ENCODE measurements around the gene CXXC1. TPM values are rescaled to one million over a fixed set of nuclear protein-coding genes. Genes with fewer than 3 reads are reported as not detected.
"Not testable (repeated sequence)": the region's sequence is repeated elsewhere in the genome, so short reads cannot be mapped to it uniquely, and the experiment has no call there.

CXXC1 gene
- polyA plus RNA-seq, 1 donor, result 74.6 TPM

- DNase-seq, result no peak
Observed at GRCh38 chr18:50299626-50300388, 12.3 kb upstream of the CXXC1 start.

GRCh38 chr18:50298443-50299284 lies 11.2 kb upstream of the CXXC1 start:
- no peak for DNase-seq

- DNase-seq, result peak; percentile 70
Observed at GRCh38 chr18:50297621-50298442, 10.3 kb upstream of the CXXC1 start.

- DNase-seq, result no peak
Observed at GRCh38 chr18:50293039-50293438, 5.5 kb upstream of the CXXC1 start.

- DNase-seq, result no peak
Observed at GRCh38 chr18:50289108-50289443, 1.6 kb upstream of the CXXC1 start.

- not testable (repeated sequence) for DNase-seq
Observed at GRCh38 chr18:50288348-50289107, 1.0 kb upstream of the CXXC1 start.

- DNase-seq, result no peak
Observed at GRCh38 chr18:50287028-50287440, 458 bp downstream of the CXXC1 start.

- no peak for DNase-seq
Observed at GRCh38 chr18:50286391-50287027, 983 bp downstream of the CXXC1 start.

GRCh38 chr18:50285631-50286321 lies 1.7 kb downstream of the CXXC1 start:
- DNase-seq, result no peak

GRCh38 chr18:50285071-50285470 lies 2.4 kb downstream of the CXXC1 start:
- DNase-seq, result no peak

GRCh38 chr18:50284255-50284885 lies 3.1 kb downstream of the CXXC1 start:
- DNase-seq, result no peak

- no peak for DNase-seq
Observed at GRCh38 chr18:50283469-50284209, 3.9 kb downstream of the CXXC1 start.

- no peak for DNase-seq
Observed at GRCh38 chr18:50282521-50283335, 4.8 kb downstream of the CXXC1 start.

- no peak for DNase-seq
Observed at GRCh38 chr18:50281972-50282520, 5.4 kb downstream of the CXXC1 start.

GRCh38 chr18:50281295-50281971 lies 6.1 kb downstream of the CXXC1 start, which contains the start of gene MBD1:
MBD1 (minus strand) TSS chr18:50281523; CDS start chr18:50279992, 1,531 bp downstream.
- peak; percentile 96 for DNase-seq

- DNase-seq, result no peak
Observed at GRCh38 chr18:50280707-50281294, 6.7 kb downstream of the CXXC1 start.

- no peak for DNase-seq
Observed at GRCh38 chr18:50279752-50280151, 7.7 kb downstream of the CXXC1 start.

Data from left kidney (tissue), 2 donors.